ENCODE data around the gene STOX2.

The STOX2 gene

DNA sequence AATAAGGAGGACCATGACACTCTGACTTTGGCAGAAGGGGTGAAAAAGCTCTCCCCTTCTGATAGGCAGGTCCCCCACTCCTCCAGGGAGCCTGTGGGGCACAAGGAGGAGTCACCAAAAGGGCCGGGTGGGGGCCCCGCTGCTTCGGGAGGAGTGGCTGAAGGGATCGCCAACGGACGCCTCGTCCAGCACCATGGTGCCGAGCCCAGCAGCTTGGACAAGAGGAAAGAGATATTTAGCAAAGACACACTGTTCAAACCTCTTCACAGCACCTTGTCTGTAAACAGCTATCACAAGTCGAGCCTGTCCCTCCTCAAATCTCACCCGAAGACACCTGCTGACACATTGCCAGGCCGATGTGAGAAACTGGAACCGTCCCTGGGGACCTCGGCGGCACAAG lies 105.6 kb downstream of the STOX2 start:
- H3K4me3 ChIP-seq (ENCODE audit: low read depth, low read length) = no peak overlapping the region
- TF ChIP-seq, protein P1, sequence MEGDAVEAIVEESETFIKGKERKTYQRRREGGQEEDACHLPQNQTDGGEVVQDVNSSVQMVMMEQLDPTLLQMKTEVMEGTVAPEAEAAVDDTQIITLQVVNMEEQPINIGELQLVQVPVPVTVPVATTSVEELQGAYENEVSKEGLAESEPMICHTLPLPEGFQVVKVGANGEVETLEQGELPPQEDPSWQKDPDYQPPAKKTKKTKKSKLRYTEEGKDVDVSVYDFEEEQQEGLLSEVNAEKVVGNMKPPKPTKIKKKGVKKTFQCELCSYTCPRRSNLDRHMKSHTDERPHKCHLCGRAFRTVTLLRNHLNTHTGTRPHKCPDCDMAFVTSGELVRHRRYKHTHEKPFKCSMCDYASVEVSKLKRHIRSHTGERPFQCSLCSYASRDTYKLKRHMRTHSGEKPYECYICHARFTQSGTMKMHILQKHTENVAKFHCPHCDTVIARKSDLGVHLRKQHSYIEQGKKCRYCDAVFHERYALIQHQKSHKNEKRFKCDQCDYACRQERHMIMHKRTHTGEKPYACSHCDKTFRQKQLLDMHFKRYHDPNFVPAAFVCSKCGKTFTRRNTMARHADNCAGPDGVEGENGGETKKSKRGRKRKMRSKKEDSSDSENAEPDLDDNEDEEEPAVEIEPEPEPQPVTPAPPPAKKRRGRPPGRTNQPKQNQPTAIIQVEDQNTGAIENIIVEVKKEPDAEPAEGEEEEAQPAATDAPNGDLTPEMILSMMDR (IDR thresholded peaks at IDR 0.05; ENCODE audit: low read depth, low read length) = no peak
- DNase-seq (ENCODE audit: low read depth, low spot score) = no peak
- in situ Hi-C loops (cut with HindIII; ENCODE audit: low sequenced_read_pairs) = no loop called here

DNA sequence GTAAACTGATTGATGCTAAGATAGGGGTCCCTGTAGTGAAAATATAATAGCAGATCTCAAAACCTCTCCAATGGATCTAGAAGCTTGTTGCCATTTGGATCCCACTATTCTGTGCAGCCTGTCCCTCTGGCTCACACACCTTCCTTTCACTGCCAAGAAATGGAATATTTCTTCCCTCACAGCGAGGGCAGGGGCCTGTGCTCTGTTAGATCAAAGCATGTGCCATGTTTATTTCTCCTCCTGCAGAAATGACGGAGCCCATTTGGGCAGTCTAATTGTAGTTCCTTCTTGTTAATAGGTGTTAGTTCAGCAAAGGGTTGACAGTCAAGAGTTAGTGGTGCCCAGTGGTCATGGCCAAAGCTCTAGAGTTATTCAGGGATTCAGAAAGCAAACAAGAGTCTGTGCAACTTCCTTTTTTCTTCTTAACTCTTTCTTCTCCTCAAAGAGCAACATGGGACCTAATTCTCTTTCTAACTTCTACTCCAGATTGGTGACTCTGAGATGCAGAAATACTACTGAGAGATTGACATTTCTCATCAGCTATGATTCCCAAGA lies 106.8 kb downstream of the STOX2 start:
- DNase-seq (ENCODE audit: low read depth, low spot score) = no peak
- in situ Hi-C loops (cut with HindIII; ENCODE audit: low sequenced_read_pairs) = no loop called here
- no peak overlapping the region for H3K4me3 ChIP-seq (ENCODE audit: low read depth, low read length)
- TF ChIP-seq, protein P1 (IDR thresholded peaks at IDR 0.05; ENCODE audit: low read depth, low read length) = no peak

DNA sequence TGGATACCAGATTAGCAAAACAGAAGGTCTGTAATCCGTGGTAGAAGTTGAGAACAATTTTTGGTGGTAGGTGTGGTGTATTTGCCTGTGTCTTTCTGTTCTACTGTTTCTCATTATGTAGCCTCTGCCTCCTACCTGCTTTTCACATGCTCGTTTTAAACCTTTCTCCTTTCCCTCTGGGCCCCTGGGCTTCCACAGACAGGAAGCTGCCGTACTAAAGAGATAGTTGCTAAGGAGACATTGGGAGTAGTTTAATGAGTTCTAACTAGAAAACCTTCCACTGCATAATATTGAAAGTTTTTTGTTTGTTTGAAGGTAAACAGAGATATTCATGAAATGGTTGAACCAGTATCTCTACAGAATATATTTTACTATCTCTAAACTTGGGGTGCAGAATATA lies 107.8 kb downstream of the STOX2 start:
- TF ChIP-seq, protein P1 (IDR thresholded peaks at IDR 0.05; ENCODE audit: low read depth, low read length) = no peak
- in situ Hi-C loops (cut with HindIII; ENCODE audit: low sequenced_read_pairs) = no loop called here
- H3K4me3 ChIP-seq (ENCODE audit: low read depth, low read length) = no peak overlapping the region
- DNase-seq (ENCODE audit: low read depth, low spot score) = no peak

DNA sequence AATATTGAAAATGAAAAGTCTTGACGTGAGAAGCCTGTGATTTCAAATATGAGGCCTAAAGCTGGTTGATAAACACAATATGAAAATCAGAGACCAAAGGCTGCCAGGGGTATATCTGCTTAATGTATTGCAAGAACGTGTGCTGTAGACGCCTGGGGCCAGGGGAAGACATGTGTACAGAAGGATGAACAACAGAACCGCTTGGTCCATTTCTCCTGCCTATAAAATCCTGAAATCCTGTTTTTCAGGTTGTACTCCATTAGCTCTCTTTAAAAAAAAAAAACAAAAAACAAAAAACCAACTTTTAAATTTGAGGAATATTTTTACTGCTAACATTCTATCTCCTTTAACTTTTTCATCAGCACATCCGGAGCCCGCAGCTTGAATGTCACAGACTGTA lies 109.2 kb downstream of the STOX2 start:
- H3K4me3 ChIP-seq (ENCODE audit: low read depth, low read length) = no peak overlapping the region
- in situ Hi-C loops (cut with HindIII; ENCODE audit: low sequenced_read_pairs) = no loop called here
- TF ChIP-seq, protein P1 (IDR thresholded peaks at IDR 0.05; ENCODE audit: low read depth, low read length) = no peak
- no peak for DNase-seq (ENCODE audit: low read depth, low spot score)

DNA sequence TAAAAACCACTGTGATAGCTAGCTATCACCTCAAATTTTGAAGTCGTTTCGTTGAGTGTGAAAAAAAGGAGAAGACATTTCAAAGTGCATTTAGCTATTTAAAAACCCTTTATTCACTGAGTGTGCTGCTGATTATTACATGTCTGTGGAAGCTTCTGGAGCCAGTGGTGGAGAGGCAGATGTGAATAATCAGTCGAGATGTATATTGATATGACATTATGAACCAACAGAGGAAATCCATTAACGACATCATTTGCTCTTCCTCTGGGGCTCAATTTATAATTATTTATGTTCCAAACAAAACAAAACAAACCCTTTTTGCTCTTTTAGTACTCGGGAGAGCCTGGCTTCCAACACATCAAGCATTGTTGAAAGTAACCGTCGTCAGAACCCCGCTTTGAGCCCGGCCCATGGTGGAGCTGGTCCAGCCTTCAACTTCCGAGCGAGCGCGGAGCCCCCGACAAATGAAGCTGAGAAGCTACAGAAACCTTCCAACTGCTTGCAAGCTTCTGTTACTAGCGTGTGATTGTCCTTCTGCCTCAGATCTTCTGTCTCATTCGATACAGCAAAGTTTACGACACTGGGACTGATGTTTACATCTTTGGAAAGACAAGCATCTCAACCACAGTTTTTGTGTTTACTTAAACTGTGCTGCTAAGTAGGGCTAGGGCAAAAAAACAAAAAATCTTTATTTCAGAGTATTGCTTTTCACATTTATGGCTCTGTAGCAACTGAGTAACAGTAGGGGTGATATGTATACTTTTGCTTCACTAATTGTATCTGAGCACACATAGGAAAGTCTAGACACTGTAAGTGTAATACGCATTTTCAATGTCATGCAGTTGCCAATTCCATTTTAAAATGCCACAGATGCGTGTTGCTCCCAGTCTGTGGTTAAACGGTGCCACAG lies 111.9 kb downstream of the STOX2 start:
- H3K4me3 ChIP-seq (ENCODE audit: low read depth, low read length) = no peak overlapping the region
- in situ Hi-C loops (cut with HindIII; ENCODE audit: low sequenced_read_pairs) = no loop called here
- no peak for DNase-seq (ENCODE audit: low read depth, low spot score)
- TF ChIP-seq, protein P1 (IDR thresholded peaks at IDR 0.05; ENCODE audit: low read depth, low read length) = no peak

DNA sequence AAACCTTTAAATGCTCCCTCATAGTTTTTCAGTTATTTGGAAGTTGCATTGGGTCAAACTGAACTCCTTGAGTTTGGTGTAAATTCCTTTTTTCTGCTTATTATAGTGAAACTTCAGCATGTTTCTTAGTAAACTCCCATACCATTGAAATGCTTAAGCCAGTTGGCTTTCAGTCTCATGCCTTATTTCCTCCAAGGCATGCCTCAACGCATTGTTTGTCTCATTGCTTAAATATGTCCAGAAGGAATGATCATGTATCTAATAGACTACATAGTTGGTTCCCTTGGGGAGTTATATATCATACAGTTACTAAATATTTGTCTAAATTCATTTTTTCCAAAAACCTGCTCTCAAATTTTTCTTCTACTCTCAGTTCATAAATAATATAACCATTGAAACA lies 114.0 kb downstream of the STOX2 start:
- H3K4me3 ChIP-seq (ENCODE audit: low read depth, low read length) = no peak overlapping the region
- TF ChIP-seq, protein P1 (IDR thresholded peaks at IDR 0.05; ENCODE audit: low read depth, low read length) = no peak
- peak; percentile 1 for DNase-seq (ENCODE audit: low read depth, low spot score)
- in situ Hi-C loops (cut with HindIII; ENCODE audit: low sequenced_read_pairs) = no loop called here

Measured in astrocyte of the spinal cord (primary cell).